GM12878 (cell line): ENCODE data around the gene ALDH1L1. TPM values are rescaled to one million over a fixed set of nuclear protein-coding genes. Genes with fewer than 3 reads are reported as not detected.

ENCODE experiments used
- ATAC-seq: fragments of 200-7000 bp; cut with Tn5 transposase; 3 replicates; pipeline ENCODE4 v1.9.1; 2020; ENCODE audit warnings: mild to moderate bottlenecking, moderate library complexity
- BruUV-seq: library from RNA; stranded (reverse); fragments of 400-500 nt; replicated peaks from 2 replicates; lab custom pipeline; 2021; lab: Mats Ljungman, UMichigan
- CTCF ChIA-PET: fragments of 300-600 bp; sonication (Branson Sonifier 250); formaldehyde crosslinking; extraction: SDS; loops from one replicate; lab custom pipeline; 2021; ENCODE audit warnings: inconsistent platforms; lab: Yijun Ruan, JAX
- POLR2A ChIA-PET: fragments of 350-600 bp; formaldehyde crosslinking; extraction: SDS; loops from one replicate; lab custom pipeline; 2021; ENCODE audit warnings: inconsistent platforms; lab: Charles Lee
- RAD21 ChIA-PET: fragments of 300-600 bp; sonication (Branson Sonifier 250); formaldehyde crosslinking; loops from one replicate; lab custom pipeline; 2023; ENCODE audit warnings: antibody characterized with exemption; ENCODE audit not compliant: unreplicated experiment; lab: Charles Lee
- SMC1A ChIA-PET: fragments of 300-600 bp; sonication (Branson Sonifier 250); formaldehyde crosslinking; loops from one replicate; lab custom pipeline; 2023; ENCODE audit not compliant: unreplicated experiment, uncharacterized antibody; lab: Charles Lee
- DNase-seq: peaks from one replicate; pipeline ENCODE4 v3.0.0-alpha.2; 2011; ENCODE audit warnings: low read depth, low spot score
- FAIRE-seq: peaks from 3 replicates; lab custom pipeline; 2011; peaks lifted over from hg19 to GRCh38; lab: Jason Lieb, UNC
- H2AFZ ChIP-seq: 2 replicates; pipeline ENCODE4 v1.6.0; 2011; ENCODE audit warnings: low read depth, low read length, control low read depth; ENCODE audit not compliant: control insufficient read depth
- H3K27ac ChIP-seq: 2 replicates; pipeline ENCODE4 v1.5.1; 2011; ENCODE audit warnings: control low read depth; ENCODE audit not compliant: control insufficient read depth, insufficient read depth
- H3K27me3 ChIP-seq, 2 experiments: replicated peaks in 1 of 2; 2 replicates each; pipeline versions ENCODE4 v1.6.0 to v1.6.1; 2011; ENCODE audit warnings: low read length in 1 of 2; ENCODE audit not compliant: control insufficient read depth in 2 of 2, insufficient read depth in 2 of 2
- H3K36me3 ChIP-seq, 2 experiments: 2 replicates each; pipeline ENCODE4 v1.5.1; 2011; ENCODE audit warnings: low read length in 1 of 2; ENCODE audit not compliant: control insufficient read depth in 2 of 2, insufficient read depth in 2 of 2
- H3K4me1 ChIP-seq: 2 replicates; pipeline ENCODE4 v1.6.1; 2011; ENCODE audit warnings: mild to moderate bottlenecking, low read length, moderate library complexity, mixed read lengths; ENCODE audit not compliant: control insufficient read depth, insufficient read depth
- H3K4me2 ChIP-seq: 2 replicates; pipeline ENCODE4 v1.6.0; 2011; ENCODE audit warnings: control low read depth; ENCODE audit not compliant: control insufficient read depth, insufficient read depth
- H3K4me3 ChIP-seq: fragments of 200-600 bp; sonication (generic); 2 replicates; pipeline ENCODE4 v1.5.1; 2016
- H3K79me2 ChIP-seq: 2 replicates; pipeline ENCODE4 v1.6.0; 2011; ENCODE audit warnings: low read length; ENCODE audit not compliant: control insufficient read depth, insufficient read depth
- H3K9ac ChIP-seq: 2 replicates; pipeline ENCODE4 v1.8.0; 2011; ENCODE audit warnings: low read length, control low read depth, mixed read lengths; ENCODE audit not compliant: control insufficient read depth, insufficient read depth
- H3K9me3 ChIP-seq: replicated peaks from 3 replicates; pipeline ENCODE4 v1.5.1; 2011; ENCODE audit warnings: mild to moderate bottlenecking, low read length; ENCODE audit not compliant: control insufficient read depth, insufficient read depth
- H4K20me1 ChIP-seq: 2 replicates; pipeline ENCODE4 v1.6.0; 2011; ENCODE audit not compliant: control insufficient read depth, insufficient read depth
- FOXK2 ChIP-seq: fragments of 450-650 bp; IDR thresholded peaks from 2 replicates; pipeline ENCODE4 v1.6.1; 2017; ENCODE audit warnings: mild to moderate bottlenecking, moderate library complexity
- RAD21 ChIP-seq: IDR thresholded peaks from 2 replicates; pipeline ENCODE4 v1.6.1; 2011; ENCODE audit warnings: mild to moderate bottlenecking, low read depth, low read length, moderate library complexity; ENCODE audit not compliant: insufficient read depth
- SMC3 ChIP-seq: IDR thresholded peaks from 2 replicates; pipeline ENCODE4 v1.6.1; 2011; ENCODE audit warnings: low read length, improper control_type of control experiment, borderline replicate concordance
- WGBS: methylation state at CpG from one replicate; pipeline ENCODE4 v1.1.6; 2016; ENCODE audit warnings: low lambda C conversion rate; ENCODE audit not compliant: insufficient replicate concordance, insufficient coverage; ENCODE audit errors: missing lambda C conversion rate; 5-methylcytosine and 5-hydroxymethylcytosine counted together
- in situ Hi-C: fragments of 300-500 bp; cut with MboI; formaldehyde crosslinking; loops from 9 replicates; pipeline ENCODE4 v1.14.3; 2018; ENCODE audit warnings: mixed read lengths
- intact Hi-C: fragments of 100-400 bp; cut with micrococcal nuclease; formaldehyde crosslinking; loops from one replicate; pipeline ENCODE4 v1.14.2; 2022; ENCODE audit not compliant: unreplicated experiment
- polyA plus RNA-seq, 11 experiments: library from polyadenylated mRNA; depleted of rRNA in 4 of 11; unstranded in 6 of 11; stranded (reverse) in 5 of 11; fragments of >200 nt; fragmentation: Nextera tagmentation in 4 of 11; fragmentation: Illumina TruSeq in 1 of 11; extraction: Ambion mirVana in 4 of 11; extraction: Trizol in 1 of 11; gene quantifications; 1 replicate in 1 of 11; 2 replicates in 10 of 11; pipeline versions ENCODE4 v1.2.1 to v1.2.3, GENCODE V29; 2011 to 2016; ENCODE audit warnings: inconsistent platforms in 2 of 11, missing spikeins in 2 of 11, low read depth in 1 of 11
- total RNA-seq, 4 experiments: library from RNA; depleted of rRNA in 3 of 4; stranded (reverse); fragments of >200 nt in 3 of 4; fragmentation: Illumina TruSeq in 1 of 4; extraction: Trizol in 1 of 4; gene quantifications; 2 replicates each; pipeline versions ENCODE4 v1.2.1 to v1.2.3, GENCODE V29; 2013 to 2021
- TF ChIP-seq, protein P1 (sequence below), 3 experiments: IDR thresholded peaks in 2 of 3; conservative IDR thresholded peaks in 1 of 3; 2 replicates each; pipeline ENCODE4 v1.5.1; 2011; ENCODE audit warnings: low read depth in 3 of 3, low read length in 3 of 3, mild to moderate bottlenecking in 3 of 3, control low read depth in 2 of 3, moderate library complexity in 2 of 3, inconsistent platforms in 1 of 3, mixed read lengths in 1 of 3; ENCODE audit not compliant: control insufficient read depth in 2 of 3, insufficient read depth in 1 of 3; ENCODE audit errors: extremely low read depth in 1 of 3

ALDH1L1 gene
- total and polyA plus RNA-seq, 10 of the 15 experiments (the other 5 are each of a cell fraction or from before 2014, with no cell fraction given), result 0.04 to 18.2 (median 0.45) TPM

DNA sequence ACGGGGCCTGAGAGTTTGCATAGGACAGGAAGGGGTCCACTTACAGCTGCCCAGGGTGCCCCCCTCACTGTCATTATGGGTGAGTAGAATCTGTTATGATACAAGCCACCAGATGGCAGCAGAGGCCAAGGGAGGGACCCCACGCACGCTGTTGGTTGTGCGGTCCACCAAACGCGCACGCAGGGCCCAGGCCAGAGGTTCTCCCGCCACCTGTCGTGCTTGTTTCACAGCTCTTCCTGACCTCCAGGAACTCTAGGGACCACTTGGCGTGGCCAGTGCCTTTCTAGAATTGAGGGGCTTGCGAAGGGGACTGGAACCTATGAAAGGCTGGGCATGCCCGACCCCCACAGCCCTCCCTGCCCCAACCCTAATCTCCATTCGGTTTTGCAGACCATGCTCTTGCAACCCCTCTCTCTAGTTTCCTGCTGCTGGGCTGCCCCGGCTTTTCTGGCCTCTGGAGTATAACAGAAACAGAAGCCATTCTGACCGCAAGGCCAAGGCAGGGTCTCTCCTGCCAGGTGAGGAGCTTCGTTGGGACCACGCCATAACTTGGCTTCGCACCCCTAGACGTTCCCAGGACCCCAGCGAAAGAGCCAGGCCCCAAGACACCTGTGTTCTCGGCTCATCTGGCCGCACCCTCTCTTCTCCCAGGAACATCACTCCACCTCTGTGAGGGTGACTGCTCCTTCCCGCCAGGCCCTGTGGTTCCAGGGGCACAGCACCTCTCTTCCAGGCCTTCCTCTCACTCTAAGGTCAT lies 46.0 kb downstream of the ALDH1L1 start:
- POLR2A ChIA-PET, result no interaction called here
- no peak for TF ChIP-seq FOXK2
- TF ChIP-seq SMC3, result peak; percentile 64
- peak; percentile 66 for TF ChIP-seq RAD21
- TF ChIP-seq, protein P1, sequence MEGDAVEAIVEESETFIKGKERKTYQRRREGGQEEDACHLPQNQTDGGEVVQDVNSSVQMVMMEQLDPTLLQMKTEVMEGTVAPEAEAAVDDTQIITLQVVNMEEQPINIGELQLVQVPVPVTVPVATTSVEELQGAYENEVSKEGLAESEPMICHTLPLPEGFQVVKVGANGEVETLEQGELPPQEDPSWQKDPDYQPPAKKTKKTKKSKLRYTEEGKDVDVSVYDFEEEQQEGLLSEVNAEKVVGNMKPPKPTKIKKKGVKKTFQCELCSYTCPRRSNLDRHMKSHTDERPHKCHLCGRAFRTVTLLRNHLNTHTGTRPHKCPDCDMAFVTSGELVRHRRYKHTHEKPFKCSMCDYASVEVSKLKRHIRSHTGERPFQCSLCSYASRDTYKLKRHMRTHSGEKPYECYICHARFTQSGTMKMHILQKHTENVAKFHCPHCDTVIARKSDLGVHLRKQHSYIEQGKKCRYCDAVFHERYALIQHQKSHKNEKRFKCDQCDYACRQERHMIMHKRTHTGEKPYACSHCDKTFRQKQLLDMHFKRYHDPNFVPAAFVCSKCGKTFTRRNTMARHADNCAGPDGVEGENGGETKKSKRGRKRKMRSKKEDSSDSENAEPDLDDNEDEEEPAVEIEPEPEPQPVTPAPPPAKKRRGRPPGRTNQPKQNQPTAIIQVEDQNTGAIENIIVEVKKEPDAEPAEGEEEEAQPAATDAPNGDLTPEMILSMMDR (IDR thresholded peaks at IDR 0.05 in 2 of 3, conservative IDR thresholded peaks at IDR 0.05 in 1 of 3; ENCODE audit: control insufficient read depth in 2 of 3, extremely low read depth in 1 of 3, insufficient read depth in 1 of 3, low read depth in 3 of 3, low read length in 3 of 3), result peak; percentile 53 to 74 (median 72); a peak in 5 of 6 replicates
- Histone ChIP-seq H3K4me1 (no peaks in the 10 kb centered on the region), H2AFZ (no peak overlapping the region), H3K27me3 (peaks cover 0 to 3% of the 10 kb centered on the region in 2 experiments; a peak in 1 of 4 replicates), H3K27ac (no peak overlapping the region), H3K4me3 (no peak overlapping the region), H3K79me2 (no peaks in the 10 kb centered on the region), H3K9ac (no peak overlapping the region), H3K9me3 (no peaks in the 10 kb centered on the region), H3K36me3 (no peaks in the 10 kb centered on the region), H3K4me2 (no peak overlapping the region), H4K20me1 (no peaks in the 10 kb centered on the region)
- DNase-seq, result no peak
- ATAC-seq, result peak; percentile 95
- CTCF ChIA-PET, result interaction anchor here (0.8 to 2.3 kb wide), 10 partner anchors 12 to 1414 kb away, joined by 3 to 19 read pairs (median 4); partner anchors contain the start of gene ZXDC
- RAD21 ChIA-PET, result interaction anchor here (0.7 to 2.2 kb wide), 2 partner anchors 64 to 258 kb away, joined by 3 to 12 read pairs; no protein-coding TSS in a partner anchor
- no TSS peak for BruUV-seq
- WGBS, result 40% methylated on average over 21 of the region's 23 CpGs
- intact Hi-C loops (loop anchor here (1.0 to 10.0 kb wide), 2 partner anchors 255 to 1410 kb away; no protein-coding TSS in a partner anchor), in situ Hi-C loops (loop anchor here (10.0 kb wide), 1 partner anchor 260 kb away; the partner anchor contains the start of gene CFAP100)
- SMC1A ChIA-PET, result interaction anchor here (0.8 to 1.5 kb wide), 4 partner anchors 64 to 535 kb away, joined by 3 to 5 read pairs (median 3); no protein-coding TSS in a partner anchor
- peak; percentile 92 for FAIRE-seq
